HG02938 (cell line): ENCODE measurements around the gene CEP126.
A peak's percentile ranks its signal among the peaks of the same experiment; 100 is the strongest.

ENCODE experiments used
- ATAC-seq: cut with Tn5 transposase; IDR thresholded peaks from one replicate; pipeline ENCODE4 v1.9.1; 2021; ENCODE audit warnings: mild to moderate bottlenecking, moderate library complexity; ENCODE audit not compliant: unreplicated experiment

CEP126 gene

DNA sequence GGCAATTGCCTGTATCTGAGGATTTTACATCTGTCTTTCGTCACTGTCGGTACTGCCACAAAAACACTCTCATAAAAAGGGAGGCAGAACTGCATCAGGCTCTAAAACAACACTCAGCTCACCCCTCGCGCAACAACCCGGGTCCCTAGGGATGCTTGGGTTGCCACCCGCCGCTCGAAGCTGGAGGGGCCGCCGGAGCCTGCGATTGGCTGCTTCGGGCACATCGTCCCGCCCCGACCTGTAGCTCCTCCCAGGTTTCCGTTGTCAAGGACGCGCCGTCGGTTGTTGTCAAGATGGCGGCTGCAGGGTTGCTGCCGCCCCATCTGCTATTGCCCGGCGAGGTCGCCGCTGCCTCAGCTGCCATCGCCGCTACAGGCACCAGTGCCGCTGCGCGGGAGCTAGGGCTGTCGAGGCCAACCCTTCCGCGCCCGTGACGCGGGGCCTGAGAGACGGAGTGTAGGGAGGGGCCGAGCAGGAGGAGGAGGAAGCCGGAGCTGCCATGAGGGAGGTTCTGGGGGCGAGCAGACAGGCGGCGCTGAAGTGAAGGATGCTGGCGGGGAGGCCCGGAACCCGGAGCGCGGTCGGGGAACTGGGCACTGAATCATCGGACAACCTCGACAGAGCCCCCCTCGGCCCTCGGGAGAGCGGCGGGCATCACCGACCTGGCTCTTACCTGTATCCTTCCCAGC, at the start of gene CEP126:
TSS of gene CEP126 (plus strand) at position 273 of the 689 bp plus-strand sequence. CDS start at position 548, 275 bp downstream.
- peak; percentile 97 for ATAC-seq

DNA sequence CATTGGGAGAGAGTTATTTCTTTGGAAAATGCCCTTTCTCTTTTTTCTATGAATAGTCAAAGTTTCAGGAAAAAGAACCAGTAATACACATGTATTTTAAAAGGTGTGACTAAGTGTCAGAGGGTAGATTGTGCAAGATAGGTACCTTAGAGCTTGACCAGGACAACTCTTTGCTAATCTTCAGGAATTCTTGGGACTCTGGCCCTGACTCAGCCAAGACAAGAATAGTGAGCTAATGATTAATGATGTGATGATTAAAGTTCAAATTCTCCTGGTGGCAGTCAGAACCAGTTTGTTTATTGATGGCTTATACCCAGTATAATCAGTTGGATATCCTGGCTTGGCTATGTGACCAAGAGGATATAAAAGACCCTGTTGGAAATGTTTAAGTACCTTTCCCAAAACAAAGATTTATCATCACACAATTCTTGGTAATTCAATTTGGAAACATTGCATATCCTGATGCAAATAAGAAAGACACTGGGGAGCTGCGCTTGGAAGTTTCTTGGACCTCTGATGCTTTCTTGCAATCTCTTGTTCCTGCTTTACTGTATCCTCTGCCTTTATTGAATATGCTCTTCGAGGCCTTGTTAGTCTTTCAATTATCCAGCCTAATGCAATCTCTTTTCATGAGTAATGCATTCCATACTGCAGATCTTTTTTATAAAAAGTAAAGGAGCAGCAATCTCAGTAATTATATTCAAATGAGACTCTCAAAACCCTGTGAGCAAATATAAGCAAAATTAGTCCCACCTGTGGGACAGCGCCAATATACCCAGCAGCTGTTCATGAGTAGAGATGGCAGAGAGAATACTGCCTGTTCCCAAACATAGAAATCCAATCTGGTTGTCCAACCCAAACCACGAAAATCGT, 48.0 kb upstream of the CEP126 start:
- no peak for ATAC-seq

DNA sequence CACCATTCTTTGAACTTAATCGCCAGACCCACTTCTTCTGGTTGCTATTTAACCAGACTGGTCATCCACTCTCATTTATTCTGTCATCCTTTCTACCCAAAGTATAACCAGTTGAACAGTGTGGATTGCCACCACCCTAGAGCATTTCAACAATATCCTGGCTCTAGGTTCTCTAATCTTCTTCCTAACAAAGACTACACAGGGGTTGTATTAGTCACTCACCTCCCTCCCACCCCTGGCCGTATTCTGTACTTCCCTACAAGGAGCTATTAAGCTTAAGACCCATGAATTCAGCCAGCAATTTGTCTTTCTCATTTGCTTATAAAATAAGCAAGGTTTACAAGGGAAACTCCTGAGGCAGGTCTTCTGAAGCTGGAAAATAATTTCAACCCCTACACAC, 46.9 kb upstream of the CEP126 start:
- no peak for ATAC-seq

DNA sequence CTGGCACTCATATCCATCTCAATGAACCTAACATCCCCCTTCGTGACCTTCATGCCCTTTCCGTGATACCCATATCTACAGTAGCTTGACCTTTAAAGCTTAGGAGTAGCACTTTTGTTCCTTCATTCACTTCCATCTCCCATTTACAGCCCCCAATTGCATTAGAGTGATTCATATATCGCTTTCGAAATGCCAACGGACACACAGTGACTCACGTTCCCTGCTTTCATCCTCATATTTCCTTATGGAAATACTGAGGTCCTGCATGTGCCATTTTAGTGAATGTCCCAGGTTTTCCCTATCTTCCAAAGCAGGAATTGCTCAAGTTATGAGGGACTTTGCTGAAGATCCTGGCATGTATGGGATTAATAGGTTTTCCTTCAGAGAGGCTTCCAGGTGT, 44.3 kb upstream of the CEP126 start:
- ATAC-seq = no peak

- no peak for ATAC-seq
Observed at GRCh38 chr11:101872171-101872882, 42.5 kb upstream of the CEP126 start.

GRCh38 chr11:101880222-101880621, 34.6 kb upstream of the CEP126 start:
- no peak for ATAC-seq

- ATAC-seq = no peak
Observed at GRCh38 chr11:101881586-101881985, 33.2 kb upstream of the CEP126 start.

- no peak for ATAC-seq
Observed at GRCh38 chr11:101885631-101886030, 29.2 kb upstream of the CEP126 start.

GRCh38 chr11:101889767-101890166, 25.0 kb upstream of the CEP126 start:
- no peak for ATAC-seq

GRCh38 chr11:101894505-101894904, 20.3 kb upstream of the CEP126 start:
- ATAC-seq = no peak

DNA sequence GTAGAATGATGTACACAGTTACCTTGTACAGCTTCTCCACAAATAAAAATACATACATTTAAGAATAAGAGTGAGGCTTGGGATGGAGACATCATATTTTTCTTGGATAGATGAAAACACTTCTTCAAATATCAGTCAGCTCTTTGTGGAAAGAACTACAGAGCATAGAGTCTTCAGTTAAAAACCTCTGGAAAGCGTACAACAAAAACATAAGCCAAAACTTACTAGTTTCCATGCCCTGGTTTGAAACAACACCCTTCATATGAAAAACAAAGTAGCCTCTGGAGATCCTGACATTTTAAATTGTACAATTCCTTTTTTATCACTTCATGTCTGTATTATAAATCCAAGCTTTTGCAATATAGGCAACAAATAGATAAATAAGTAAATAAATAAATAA, 7.0 kb upstream of the CEP126 start:
- ATAC-seq = no peak

- ATAC-seq = no peak
Observed at GRCh38 chr11:101909087-101909486, 5.7 kb upstream of the CEP126 start.

DNA sequence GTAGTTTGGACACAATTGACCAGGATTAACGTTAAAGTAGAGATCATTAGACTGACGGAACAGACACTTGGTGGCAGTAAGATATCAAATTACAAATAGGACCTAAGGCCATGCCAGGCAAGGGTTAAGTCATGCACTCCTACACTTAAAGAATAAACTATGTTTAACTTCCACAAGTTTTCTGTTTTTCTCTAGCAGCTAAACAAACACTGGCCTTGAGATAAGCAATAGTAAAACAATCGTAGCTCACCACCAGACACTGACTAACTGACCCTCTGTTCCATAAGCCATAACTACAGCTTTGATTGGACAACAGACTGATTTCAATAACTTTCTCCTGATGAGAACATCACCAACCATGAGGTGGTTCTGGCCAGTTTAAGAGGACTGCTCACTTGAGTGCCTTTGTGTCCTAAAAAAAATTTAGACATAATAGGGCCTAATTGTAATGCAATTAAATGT, 2.0 kb upstream of the CEP126 start:
- no peak for ATAC-seq

GRCh38 chr11:101913656-101914055, 1.2 kb upstream of the CEP126 start:
- no peak for ATAC-seq

GRCh38 chr11:101914341-101914737, 471 bp upstream of the CEP126 start:
- ATAC-seq = no peak

- ATAC-seq = peak; percentile 67
Observed at GRCh38 chr11:101915791-101916291, 1.0 kb downstream of the CEP126 start.

DNA sequence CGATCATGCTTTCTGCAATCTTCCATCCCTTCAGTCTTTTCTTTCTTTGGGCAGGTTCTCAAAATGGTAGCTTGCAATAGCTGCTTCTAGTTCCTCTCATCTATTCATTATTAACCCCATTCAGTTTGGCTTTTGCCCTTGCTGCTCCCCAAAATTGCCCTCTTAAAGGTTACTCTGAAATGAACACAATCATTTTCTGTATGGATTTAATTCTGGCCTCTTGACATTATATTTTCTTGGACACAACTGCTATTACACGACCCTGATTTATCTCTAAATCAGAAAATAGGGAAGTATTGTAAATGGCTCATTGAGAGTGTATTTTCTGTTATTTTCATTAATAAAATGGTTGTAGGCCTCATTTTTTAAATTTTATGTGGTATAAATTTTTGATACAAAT, 1.6 kb downstream of the CEP126 start, which contains the start of gene ANGPTL5:
TSS of gene ANGPTL5 (minus strand) at position 101 of the 400 bp plus-strand sequence. CDS start 8,613 bp downstream, outside the sequence.
- ATAC-seq = no peak

GRCh38 chr11:101917226-101917625, 2.4 kb downstream of the CEP126 start:
- ATAC-seq = no peak

DNA sequence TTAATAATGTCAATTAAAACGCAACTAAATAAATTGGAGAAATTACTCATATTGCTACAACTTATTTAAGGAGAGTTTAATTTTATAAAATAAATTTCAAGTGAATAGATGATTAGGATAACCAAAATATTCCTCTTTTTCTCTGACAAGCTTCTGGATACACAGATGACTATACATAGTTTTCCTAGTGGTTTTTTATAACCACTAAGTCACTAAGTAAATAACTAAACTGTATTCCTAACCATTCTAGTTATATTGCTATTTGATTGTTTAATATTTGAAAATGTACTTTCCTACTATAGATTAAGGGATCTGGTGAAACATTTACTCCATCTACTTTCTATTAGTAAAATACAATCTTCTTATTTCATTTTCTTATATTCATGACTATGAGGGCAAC, 6.2 kb downstream of the CEP126 start:
- no peak for ATAC-seq

DNA sequence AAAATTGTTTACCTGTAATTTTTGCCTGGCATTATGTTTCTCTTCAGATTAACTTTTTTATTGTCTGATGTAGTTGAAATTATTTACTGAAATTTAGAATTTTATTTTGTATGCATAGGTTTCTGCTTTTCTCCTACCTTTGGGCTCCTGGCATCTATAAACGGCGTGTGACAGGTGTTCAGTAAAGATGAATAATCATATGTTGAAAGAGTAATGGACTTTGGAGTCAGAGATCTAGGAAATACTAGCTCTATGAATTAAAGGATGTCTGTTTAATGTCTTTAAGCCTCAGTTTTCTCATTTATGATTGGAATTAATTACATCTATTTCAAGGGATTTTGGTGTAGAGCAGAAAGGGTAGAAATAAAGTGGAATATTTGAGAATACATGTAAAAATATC, 8.7 kb downstream of the CEP126 start:
- no peak for ATAC-seq

GRCh38 chr11:101929294-101929915, 14.6 kb downstream of the CEP126 start:
- no peak for ATAC-seq
